T-helper 1 cell treated with Interleukin-12 subunit alpha and Interleukin-12 subunit beta and Interleukin-4 antibody, amounts not matched to agents 30 μg/mL and 1 μg/mL, for 36 hours (primary cell): ENCODE measurements around the gene IRX2.

Source experiments
- H3K27ac Mint-ChIP-seq: one replicate; pipeline ENCODE4 v1.8.0; 2021; ENCODE audit warnings: mild to moderate bottlenecking, mixed read lengths
- H3K27me3 Mint-ChIP-seq: one replicate; pipeline ENCODE4 v1.8.0; 2021; ENCODE audit warnings: low read depth, mixed read lengths
- H3K36me3 Mint-ChIP-seq: one replicate; pipeline ENCODE4 v1.8.0; 2021; ENCODE audit warnings: low read depth, mixed read lengths
- H3K4me1 Mint-ChIP-seq: one replicate; pipeline ENCODE4 v1.8.0; 2021; ENCODE audit warnings: low read depth, mixed read lengths
- H3K4me3 Mint-ChIP-seq: one replicate; pipeline ENCODE4 v1.8.0; 2021; ENCODE audit warnings: mild to moderate bottlenecking, moderate library complexity, mixed read lengths
- H3K9me3 Mint-ChIP-seq: one replicate; pipeline ENCODE4 v1.8.0; 2021; ENCODE audit warnings: mixed read lengths

Gene IRX2

DNA sequence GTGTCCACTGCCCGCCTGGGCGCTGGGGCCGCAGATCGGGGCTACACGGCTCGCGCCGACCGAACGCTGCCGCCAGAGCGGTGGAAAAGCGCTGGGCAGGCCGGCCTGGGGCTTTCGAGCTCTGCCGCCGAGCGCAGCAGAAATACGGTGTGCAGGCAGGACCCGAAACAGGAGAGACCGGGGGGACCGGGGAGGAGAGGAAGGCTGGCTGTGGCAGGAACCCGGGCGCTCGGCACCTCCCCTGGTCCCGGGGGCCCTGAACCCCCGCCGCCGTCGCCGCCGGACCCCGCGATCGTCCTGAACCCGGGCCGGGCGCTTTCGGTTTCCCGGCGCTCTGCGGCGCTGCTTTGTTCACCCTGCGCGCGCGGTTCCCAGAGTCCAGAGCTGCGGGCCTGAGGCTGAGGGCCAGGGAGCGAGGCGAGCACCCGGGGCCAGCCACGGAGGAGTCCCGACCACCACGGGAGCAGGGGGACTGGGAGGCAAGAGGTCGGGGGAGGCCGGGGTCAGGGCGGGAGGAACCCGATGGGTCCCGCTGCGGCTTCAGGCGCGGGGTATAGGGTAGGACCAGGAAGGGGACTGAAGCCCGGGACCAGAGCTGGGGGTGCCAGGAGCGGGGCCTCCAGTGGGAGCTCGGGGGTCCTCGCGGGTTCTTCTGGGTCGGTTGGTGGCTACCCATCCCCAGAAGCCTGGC is 12.0 kb downstream of the IRX2 start:
- Mint-ChIP-seq H3K4me1 (no peaks in the 10 kb centered on the region), H3K4me3 (no peak overlapping the region), H3K9me3 (no peaks in the 10 kb centered on the region), H3K36me3 (no peaks in the 10 kb centered on the region), H3K27ac (no peak overlapping the region), H3K27me3 (peaks cover 57% of the 10 kb centered on the region)

DNA sequence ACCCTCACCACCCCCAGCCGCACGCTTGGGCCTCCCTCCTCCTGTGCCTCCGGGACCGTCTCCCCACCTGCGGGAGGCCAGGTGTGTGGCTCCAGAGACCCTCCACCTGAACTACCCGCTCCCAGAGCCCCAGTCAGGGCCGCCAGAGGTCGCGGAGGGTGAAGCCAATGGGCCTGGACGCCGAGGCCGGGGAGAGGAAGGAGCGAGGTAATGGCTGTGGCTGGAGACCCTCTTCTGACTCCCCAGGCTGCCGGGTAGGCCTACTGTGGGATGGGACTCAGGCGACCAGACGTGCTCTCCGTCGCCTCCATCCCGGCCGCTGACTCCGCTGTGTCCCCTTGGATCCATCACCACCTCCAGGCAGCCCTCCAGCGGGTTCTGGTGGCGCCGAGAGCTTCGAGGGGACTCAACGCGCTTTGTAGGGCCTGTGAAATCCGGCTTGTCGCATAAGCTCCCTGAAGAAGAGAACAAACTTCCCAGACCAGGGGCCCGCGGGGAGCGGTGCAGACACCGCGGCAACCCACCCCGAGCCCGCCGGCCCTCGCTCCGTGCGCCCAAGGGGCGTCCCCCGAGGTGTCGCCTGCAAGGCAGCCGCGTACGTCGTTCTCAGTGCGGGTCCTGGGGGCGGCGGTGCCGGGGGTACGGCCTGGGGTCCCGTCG is 12.6 kb downstream of the IRX2 start:
- Mint-ChIP-seq H3K9me3 (no peaks in the 10 kb centered on the region), H3K4me1 (no peaks in the 10 kb centered on the region), H3K36me3 (no peaks in the 10 kb centered on the region), H3K27me3 (peaks cover 50% of the 10 kb centered on the region), H3K4me3 (no peak overlapping the region), H3K27ac (no peak overlapping the region)

DNA sequence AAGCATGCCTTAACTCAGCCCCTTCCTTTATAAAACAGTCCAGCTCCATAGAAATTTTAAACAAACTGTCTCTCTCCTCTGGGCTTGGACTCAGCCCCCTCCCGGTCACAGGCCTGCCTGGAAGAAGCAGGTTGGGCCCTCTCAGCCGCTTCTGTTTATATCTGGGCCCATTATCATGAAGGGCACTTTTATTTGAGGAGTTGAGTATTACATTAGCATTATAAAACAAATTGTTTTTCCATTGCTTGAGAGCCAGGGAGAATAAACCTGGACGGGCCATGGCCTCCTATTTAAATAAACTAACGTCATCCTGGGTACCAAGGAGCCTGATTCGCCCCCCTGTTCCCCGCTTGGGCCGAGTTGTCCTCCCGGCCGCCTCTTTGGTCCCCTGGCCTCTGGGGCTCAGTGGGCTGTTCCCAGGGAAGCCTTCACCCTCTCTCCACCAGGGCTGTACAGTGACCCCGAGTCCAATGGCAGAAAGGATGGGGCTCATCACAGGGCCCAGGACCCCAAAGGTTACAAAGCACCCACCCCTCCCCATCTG is 13.2 kb downstream of the IRX2 start:
- no peaks in the 10 kb centered on the region for H3K9me3 Mint-ChIP-seq

DNA sequence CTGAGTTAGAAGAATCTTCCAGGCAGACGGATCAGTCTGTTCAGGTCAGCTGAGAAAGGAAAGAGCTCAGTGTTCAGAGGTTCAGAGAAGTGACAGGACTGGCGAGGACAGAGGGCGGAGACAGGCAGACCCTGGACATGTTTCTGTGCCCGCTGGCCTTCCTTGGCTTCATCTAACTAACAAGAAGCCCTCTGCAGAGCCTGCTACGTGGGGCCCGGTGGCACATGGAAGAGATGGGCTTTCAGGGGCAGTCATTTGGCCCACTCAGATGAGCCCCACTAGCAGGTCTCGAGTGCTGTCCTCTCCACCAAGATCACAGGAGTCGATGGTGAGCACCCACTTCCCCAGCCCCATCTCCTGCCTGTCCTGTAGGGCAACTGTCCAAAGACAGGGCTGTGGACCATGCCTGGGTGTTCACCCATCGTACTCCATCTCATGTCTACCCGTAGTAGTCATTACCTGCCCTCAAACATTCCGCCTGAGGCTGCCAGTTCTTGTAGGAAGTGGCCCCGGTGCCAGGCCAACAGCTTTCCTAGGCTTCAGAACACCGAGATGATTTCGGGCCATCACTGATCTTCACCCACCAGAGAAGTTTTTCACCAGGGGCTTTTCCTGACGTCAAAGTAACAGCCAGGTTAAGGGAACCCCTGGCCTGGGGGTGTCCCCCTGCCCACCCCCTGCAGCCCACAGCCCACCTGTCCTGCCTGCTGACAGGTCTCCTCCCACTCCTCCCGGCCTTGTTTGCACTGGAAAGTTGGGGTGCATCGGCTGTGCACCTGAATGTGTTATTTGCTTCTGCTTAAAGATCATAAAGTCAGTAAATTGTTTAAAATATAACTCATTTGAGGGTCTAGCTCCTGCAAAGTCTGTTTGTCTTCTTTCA is 14.0 kb downstream of the IRX2 start:
- no peaks in the 10 kb centered on the region for H3K36me3 Mint-ChIP-seq

More for the DNA sequence above, 13.2 kb downstream of the IRX2 start:
- Mint-ChIP-seq H3K27ac (no peak overlapping the region), H3K4me1 (no peaks in the 10 kb centered on the region), H3K4me3 (no peak overlapping the region), H3K27me3 (peaks cover 46% of the 10 kb centered on the region), H3K36me3 (no peaks in the 10 kb centered on the region)

DNA sequence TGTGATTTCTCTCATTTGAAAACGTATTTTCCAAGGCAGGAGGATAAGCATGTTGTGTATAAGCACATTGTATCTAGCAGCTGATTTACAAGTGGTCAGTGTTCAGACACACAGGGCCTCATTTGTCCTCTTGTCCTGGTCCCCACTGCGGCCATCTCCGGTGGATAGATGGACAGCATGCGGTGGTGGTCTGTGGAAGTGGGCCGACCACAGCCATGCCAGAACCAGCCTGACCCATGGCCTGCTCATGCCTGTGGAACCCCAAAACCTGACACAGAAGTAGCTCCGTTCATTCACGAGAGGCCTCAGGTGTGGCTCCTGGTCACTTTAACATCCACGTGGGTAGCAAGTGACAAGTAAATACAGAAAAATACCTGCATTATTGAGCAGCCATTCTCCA is 14.6 kb downstream of the IRX2 start:
- no peaks in the 10 kb centered on the region for H3K4me1 Mint-ChIP-seq
- no peaks in the 10 kb centered on the region for H3K9me3 Mint-ChIP-seq
- H3K27ac Mint-ChIP-seq, result no peak overlapping the region
- H3K36me3 Mint-ChIP-seq, result no peaks in the 10 kb centered on the region
- H3K4me3 Mint-ChIP-seq, result no peak overlapping the region
- peaks cover 35% of the 10 kb centered on the region for H3K27me3 Mint-ChIP-seq

More for the DNA sequence above, 14.0 kb downstream of the IRX2 start:
- no peaks in the 10 kb centered on the region for H3K9me3 Mint-ChIP-seq
- no peak overlapping the region for H3K27ac Mint-ChIP-seq
- peaks cover 40% of the 10 kb centered on the region for H3K27me3 Mint-ChIP-seq
- H3K4me3 Mint-ChIP-seq, result no peak overlapping the region
- no peaks in the 10 kb centered on the region for H3K4me1 Mint-ChIP-seq

DNA sequence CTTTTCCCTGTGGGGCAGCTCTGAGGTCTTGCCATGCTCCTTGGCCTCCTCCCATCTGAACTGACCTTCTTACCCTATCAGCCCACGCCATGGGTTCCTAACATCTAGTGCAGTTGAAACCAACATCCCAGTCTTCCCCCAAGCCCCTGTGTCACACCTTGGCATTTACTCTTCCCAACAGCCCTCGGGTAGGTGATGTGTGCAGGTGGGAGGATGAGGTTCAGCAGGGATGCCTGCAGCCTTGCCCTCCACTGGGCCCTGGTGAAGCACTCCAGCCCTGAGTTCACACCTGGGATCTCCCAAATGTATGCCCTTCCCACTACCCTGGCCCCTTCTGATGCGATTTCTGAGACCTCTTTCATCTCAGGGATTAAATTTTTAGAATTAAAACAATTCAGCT is 15.5 kb downstream of the IRX2 start:
- peaks cover 27% of the 10 kb centered on the region for H3K27me3 Mint-ChIP-seq
- H3K9me3 Mint-ChIP-seq, result no peaks in the 10 kb centered on the region
- no peaks in the 10 kb centered on the region for H3K36me3 Mint-ChIP-seq
- no peaks in the 10 kb centered on the region for H3K4me1 Mint-ChIP-seq
- no peak overlapping the region for H3K4me3 Mint-ChIP-seq
- no peak overlapping the region for H3K27ac Mint-ChIP-seq

DNA sequence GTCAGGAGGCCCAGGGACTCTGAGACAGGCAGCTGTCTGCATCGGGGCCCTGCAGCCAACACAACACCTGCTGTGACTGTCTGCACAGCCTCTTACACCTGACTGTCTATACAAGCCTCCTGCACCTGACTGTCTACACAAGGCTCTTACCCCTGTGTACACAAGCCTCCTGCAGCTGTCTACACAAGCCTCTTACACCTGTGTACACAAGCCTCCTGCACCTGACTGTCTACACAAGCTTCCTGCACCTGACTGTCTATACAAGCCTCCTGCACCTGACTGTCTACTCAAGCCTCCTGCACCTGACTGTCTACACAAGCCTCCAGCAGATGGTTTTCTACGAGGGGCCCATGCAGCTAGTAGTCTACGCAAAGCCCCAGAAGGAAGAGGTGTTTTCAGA is 18.6 kb downstream of the IRX2 start:
- H3K4me3 Mint-ChIP-seq, result no peak overlapping the region
- H3K36me3 Mint-ChIP-seq, result no peaks in the 10 kb centered on the region
- no peaks in the 10 kb centered on the region for H3K4me1 Mint-ChIP-seq
- peaks cover 12% of the 10 kb centered on the region for H3K27me3 Mint-ChIP-seq
- no peaks in the 10 kb centered on the region for H3K9me3 Mint-ChIP-seq
- H3K27ac Mint-ChIP-seq, result no peak overlapping the region

DNA sequence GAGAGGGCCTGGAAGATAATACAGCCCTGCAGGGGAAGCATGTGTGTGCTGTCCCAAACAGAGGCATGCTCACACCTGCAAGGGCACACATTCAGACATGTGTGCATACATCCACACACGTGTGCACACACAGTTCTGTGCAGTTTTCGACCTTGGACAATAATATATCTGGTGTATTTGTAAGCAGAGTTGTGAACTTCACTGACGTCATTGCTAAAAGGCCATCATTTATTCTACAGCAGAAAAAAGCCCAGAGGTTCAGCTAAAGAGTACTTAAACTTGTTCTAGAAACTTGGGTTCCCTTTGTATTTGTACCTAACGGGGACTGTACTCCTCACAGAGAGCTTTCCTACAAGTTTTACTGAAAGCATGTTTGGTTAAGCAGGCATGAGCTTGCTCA is 19.5 kb downstream of the IRX2 start:
- Mint-ChIP-seq H3K4me1 (no peaks in the 10 kb centered on the region), H3K4me3 (no peak overlapping the region), H3K9me3 (no peaks in the 10 kb centered on the region), H3K36me3 (no peaks in the 10 kb centered on the region), H3K27me3 (peaks cover 4% of the 10 kb centered on the region), H3K27ac (no peak overlapping the region)

DNA sequence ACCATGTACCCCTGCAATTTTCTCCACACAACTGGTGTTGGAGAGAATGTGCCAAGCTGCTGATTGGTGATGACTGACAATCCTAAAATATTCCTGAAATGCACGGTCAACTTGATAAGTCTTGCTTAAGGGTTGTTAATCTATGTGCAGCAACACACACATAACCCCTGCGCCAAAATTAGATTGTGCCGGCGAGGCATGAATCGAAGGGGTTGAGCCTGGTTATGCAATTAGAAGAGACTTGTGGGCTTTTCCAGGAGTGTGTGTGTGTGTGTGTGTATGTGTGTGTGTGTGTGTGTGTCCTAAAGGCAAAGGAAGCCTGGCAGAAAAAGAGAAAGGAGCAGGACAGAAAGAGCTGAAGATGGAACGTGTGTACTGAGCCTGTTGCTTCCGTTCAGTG is 22.3 kb downstream of the IRX2 start:
- H3K4me1 Mint-ChIP-seq, result no peaks in the 10 kb centered on the region
- no peak overlapping the region for H3K27ac Mint-ChIP-seq
- H3K4me3 Mint-ChIP-seq, result no peak overlapping the region
- H3K36me3 Mint-ChIP-seq, result no peaks in the 10 kb centered on the region
- H3K27me3 Mint-ChIP-seq, result no peaks in the 10 kb centered on the region
- no peaks in the 10 kb centered on the region for H3K9me3 Mint-ChIP-seq

DNA sequence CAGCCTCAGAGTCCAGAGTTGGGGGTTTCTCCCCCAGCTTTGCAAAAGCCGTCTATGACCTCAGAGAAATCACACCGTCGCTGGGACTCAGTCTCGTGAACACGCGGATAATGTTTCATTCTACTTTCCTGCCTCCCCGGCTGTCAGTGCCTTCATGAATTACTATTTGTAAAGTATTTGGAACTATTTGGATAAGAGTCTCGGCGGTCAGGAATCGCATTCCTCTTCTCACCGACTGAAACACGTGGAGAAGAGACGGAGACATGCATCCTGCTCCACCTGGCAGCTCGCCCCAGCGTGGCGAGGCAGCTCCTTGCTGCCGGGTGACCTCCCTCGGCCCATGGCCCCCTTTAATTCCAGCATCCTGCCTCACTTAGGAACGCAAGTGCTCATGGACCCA is 23.9 kb downstream of the IRX2 start:
- Mint-ChIP-seq H3K36me3 (no peaks in the 10 kb centered on the region), H3K27ac (no peak overlapping the region), H3K4me1 (no peaks in the 10 kb centered on the region), H3K9me3 (no peaks in the 10 kb centered on the region), H3K27me3 (no peaks in the 10 kb centered on the region), H3K4me3 (no peak overlapping the region)

DNA sequence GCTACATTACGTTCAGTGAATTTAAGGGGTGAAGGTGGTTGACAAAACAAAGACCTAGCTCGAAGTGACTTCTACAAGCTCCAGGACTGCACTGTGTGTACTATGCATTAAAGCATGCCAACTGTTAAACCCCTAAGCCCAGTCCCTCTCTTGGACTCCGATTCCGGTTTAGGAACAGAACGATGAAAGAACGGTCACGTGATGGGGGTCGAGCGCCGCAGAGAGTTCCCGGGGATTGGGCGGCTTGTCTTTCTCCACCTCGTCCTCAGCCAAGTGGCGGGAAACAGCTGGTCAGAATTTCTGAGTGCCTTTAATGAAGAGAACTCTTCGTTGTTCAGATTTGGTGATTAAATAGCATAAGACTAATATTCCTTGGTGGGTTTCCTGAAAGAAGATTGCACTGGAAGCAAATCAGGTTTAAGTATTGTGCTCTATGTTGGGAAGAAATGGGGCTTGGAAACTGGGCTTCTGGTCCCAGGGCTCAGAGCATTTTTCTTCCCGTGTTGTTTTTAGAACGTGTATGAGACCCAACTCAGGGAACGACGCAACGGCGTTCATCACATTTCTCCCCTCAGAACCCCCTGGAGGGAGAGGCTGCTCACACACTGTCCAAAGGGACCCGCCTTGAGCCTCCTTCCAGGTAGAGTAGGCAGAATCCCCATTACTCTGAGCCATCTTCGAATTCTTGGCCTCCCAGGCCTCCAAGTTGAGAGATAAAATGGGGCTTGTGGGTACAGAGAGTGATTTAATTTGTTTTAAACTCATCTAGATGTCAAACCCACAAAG is 25.3 kb downstream of the IRX2 start:
- no peaks in the 10 kb centered on the region for H3K4me1 Mint-ChIP-seq
- no peaks in the 10 kb centered on the region for H3K36me3 Mint-ChIP-seq
- no peaks in the 10 kb centered on the region for H3K27me3 Mint-ChIP-seq
- no peaks in the 10 kb centered on the region for H3K9me3 Mint-ChIP-seq
- H3K27ac Mint-ChIP-seq, result no peak overlapping the region
- no peak overlapping the region for H3K4me3 Mint-ChIP-seq

DNA sequence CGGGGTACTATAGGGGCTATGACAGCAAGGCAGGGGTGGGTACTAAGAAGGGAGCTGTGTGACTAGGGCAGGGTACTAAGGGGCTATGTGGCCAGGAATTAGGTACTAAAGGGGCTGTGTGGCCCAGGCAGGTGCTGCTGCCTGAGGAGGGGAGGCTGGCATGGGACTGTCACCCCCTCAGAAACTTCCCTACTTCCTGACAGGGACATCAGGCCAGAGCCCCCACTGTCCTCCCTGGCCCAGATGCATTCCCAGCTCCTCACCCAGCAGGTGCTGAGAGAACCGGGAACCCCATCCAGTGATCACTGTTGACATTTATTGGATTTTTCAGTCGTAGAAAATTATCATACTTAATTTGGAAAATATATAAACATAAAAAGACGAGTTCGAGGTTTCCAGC is 26.6 kb downstream of the IRX2 start:
- Mint-ChIP-seq H3K36me3 (no peaks in the 10 kb centered on the region), H3K27ac (no peak overlapping the region), H3K9me3 (no peaks in the 10 kb centered on the region), H3K4me1 (no peaks in the 10 kb centered on the region), H3K27me3 (no peaks in the 10 kb centered on the region), H3K4me3 (no peak overlapping the region)

DNA sequence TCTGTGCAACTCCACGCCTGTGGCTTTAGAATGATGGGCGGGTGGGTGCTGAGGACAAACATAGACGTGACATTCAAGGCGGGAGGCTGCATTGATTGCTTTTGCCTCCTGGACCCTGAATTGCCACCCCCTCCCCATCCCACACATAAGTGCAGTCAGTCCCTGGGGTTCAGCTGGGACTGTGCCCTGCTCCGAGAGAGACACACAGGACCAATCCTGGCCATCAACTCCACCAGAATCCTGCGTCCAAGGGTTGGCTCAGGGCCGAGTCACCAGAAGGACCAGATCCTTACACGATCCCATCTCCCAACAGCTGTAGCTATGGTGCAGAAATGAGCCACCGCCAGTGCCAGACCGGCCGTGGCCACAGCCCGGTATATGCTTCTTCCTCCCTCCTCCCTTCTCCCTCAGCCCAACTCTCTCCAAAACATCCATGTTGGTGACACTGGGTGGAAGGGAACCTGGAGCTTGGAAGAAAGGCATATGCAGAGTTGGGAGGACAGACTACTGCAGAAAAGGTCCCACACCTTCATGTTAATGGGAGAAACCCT is 27.4 kb downstream of the IRX2 start:
- Mint-ChIP-seq H3K27ac (no peak overlapping the region), H3K9me3 (no peaks in the 10 kb centered on the region), H3K27me3 (no peaks in the 10 kb centered on the region), H3K4me1 (no peaks in the 10 kb centered on the region), H3K36me3 (no peaks in the 10 kb centered on the region), H3K4me3 (no peak overlapping the region)

DNA sequence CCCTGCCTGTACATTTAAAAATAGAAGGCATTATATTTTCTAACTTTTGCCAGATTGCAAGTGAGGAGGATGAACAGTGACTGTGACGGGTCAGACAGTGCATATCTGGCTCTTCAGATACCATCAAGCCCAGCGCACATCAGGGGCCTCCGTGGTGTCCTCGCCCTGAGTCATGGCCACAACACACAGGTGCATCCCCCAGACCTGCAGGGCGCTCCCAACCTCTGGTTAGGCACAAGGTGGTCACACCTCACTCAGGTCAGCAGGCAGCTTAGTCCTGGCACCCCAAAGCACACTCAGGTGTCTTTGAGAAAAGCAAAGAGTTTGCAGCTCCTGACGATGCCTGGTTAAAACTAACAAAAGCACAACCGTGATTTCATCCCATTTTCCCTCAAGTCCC is 28.6 kb downstream of the IRX2 start:
- H3K4me1 Mint-ChIP-seq, result no peaks in the 10 kb centered on the region
- H3K36me3 Mint-ChIP-seq, result no peaks in the 10 kb centered on the region
- no peak overlapping the region for H3K27ac Mint-ChIP-seq
- H3K4me3 Mint-ChIP-seq, result no peak overlapping the region
- no peaks in the 10 kb centered on the region for H3K27me3 Mint-ChIP-seq
- no peaks in the 10 kb centered on the region for H3K9me3 Mint-ChIP-seq
